NCI-H2081 treated with DMSO at 0.1 percent for 48 hours (cell line): ENCODE results near the gene COL9A1.
A peak's percentile ranks its signal among the peaks of the same experiment; 100 is the strongest.

Source experiments
- DNase-seq: peaks from one replicate; lab custom pipeline; 2025; lab: John Stamatoyannopoulos, UW

COL9A1 gene

GRCh38 chr6:70286905-70287304, 16.0 kb downstream of the COL9A1 start:
- no peak for DNase-seq

DNA sequence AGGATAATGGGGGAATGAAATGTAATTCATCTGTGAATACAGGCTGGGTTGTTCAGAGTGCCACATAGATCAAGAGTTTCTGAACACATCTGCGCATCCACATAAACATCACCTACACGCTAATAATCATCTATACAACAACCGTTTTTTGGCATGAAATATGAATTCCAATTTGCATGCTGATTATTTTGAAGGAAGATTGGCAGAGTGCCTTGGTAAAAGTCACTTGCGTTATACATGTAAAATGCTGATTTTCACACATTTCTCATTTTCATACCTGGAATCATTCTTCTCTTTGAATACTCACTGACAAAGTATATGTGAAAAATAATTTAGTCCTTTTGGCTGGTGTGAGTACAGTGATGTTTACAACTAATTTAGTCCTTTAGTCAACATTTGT, 17.7 kb downstream of the COL9A1 start:
- peak; percentile 22 for DNase-seq

DNA sequence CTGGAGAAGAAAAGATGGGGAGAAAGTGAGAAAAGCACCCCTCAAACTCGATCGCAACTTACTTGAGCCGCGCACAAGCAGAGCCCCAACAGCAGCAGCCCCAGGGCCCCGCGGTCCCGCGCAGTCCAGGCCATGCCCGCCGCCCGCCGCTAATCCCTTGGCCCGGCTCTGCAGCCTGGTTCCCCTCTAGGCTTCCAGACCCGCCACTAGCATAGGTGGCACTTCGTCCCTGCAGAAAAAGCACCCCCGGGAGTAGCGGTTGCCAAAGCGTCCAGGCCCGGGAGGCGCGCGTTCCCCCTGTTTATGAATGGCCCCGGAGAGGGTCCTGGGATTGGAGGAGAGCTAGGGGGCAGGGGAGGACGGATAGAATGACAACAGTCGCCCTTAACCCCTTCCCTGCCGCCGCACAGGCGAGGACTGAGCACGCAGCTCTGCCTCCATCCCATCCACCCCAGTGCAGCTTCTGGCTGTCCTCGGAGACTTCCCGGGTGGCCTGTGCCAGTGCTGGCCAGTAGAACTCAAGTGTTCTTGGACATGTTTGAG, 19.9 kb downstream of the COL9A1 start:
- no peak for DNase-seq

DNA sequence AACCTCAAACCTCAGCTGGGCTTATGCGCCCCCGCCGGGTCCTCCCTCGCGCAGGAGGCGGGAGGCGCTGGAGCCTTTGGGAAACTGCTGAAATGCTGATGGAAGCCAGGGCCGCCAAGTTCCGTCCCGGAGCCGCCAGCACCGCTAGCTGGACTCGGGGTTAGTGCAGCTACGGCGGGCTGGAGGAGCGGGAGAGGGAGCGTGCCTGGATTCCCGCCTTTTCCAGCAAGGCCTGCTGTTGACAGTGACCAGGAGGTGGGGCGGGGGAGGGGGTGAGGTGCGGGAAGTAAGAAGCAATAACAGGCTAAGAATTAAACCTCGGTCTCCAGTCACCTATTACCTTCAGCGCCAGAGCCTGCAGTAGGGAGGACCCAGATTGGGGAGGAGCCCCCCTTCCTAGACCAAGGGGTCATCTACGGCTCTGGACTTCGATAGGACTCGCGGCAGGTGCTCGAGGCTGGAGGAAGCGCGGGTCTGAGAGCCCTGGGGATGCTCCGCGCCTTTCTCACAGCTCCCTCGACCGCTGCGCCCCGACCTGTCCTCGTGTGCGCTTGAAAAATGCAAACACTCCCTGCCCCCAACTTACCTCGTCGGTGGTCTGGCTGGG, 20.5 kb downstream of the COL9A1 start:
- DNase-seq = no peak

GRCh38 chr6:70281923-70282311, 21.0 kb downstream of the COL9A1 start:
- no peak for DNase-seq

DNA sequence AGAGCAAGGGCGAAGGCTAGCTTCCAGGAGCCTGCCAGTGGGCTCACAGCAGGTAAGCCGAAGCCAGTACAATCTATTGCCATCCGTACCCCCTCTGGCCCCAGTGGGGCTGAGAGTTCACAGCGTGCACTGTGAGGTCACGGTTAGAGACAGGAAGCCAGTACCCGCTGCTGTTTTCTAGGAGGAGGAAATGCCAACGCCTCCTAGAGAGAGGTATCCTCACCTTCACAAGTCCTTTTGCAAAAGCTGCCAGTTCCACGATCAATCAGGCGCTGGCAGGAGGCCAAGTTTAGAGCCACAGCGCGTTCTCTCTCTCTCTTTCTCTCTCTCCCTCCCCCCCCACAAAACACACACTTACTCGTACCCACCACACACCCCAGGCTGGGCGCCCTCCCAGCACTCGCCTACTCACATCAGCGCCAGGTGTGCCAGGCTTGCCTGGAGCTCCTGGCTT, 22.5 kb downstream of the COL9A1 start:
- DNase-seq = peak; percentile 17

- no peak for DNase-seq
Observed at GRCh38 chr6:70277470-70277869, 25.4 kb downstream of the COL9A1 start.

DNA sequence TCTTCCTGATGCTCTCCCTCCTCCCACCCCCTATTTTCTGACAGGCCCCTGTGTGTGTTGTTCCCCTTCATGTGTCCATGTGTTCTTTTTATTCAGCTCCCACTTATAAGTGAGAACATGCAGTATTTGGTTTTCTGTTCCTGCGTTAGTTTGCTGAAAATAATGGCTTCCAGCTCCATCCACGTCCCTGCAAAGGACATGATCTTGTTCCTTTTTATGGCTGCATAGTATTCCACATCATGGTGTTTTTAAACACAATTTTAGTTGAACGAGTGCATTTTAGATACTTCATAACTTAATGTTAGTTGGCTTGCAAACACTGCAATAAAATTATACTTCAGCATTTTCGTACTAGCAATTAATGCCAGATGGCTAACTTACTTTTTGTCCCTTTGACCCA, 28.5 kb downstream of the COL9A1 start:
- no peak for DNase-seq

DNA sequence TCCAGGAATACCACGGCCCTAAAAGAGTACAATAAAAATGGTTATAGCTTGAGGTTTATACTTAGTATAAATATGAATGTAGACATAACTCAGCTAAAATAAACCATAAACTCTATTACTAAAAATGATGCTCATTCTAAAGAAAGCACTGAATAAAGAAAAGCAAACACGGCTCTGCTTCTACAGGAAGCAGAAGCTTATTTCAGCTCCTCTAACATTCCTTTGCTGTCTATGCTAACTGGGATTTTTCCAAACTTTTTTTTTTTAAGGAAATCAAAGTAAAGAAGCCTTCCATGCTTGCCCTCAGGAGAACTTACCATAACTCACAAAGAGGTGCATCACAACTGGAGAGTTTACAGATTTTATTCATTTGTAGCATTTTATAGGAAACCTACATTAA, 30.8 kb downstream of the COL9A1 start:
- DNase-seq = no peak

DNA sequence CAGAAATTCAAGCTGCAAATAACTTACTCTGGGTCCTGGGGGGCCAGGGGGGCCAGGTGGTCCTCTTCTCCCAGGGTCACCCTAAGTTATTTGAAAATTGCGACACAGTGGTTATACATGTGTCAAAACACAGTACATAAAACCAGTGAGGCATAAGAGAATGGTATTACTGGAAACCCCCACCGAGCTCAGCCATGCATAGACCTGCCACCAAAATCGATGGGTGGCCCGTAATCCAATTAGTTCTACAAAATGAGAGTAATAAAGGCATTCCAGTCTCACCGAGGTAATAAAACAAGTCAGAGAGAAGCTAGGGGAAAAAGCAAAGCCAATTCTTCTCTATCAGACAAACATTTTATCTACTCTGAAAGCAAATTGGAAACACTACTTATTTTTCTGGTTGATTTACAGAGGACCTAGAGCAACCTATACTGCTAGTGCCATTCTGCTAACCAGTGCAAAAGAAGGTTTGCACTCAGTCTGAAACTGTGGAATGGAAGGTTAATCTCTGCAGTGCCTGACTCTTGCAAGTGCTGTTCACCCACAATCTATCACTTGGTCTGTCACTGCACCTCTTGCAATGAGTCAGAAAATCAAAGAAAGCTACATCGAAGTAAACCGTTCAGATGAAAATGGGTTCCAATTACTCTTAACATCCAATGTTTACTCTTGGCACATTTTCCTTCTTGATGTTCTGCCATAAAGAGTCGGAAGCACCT, 32.4 kb downstream of the COL9A1 start:
- peak; percentile 1 for DNase-seq

DNA sequence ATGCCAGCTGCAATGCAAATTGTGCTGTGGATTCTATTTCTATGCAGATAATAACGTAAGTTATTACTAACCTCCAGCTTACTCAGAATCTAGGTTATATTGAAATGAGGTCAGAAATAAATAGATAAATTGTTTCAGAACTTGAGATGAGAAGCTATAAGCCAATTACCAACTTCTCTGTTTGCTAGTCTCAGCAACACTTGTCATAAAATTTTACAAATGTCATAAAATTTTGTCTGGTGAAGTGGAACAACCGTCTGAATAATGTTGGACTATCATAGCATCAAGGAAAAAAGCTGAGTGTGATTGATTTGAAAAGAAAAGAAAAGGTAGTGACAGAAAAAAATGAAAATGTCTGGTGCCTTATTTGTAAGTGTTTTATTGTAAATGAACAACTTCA, 36.7 kb downstream of the COL9A1 start:
- DNase-seq = no peak

DNA sequence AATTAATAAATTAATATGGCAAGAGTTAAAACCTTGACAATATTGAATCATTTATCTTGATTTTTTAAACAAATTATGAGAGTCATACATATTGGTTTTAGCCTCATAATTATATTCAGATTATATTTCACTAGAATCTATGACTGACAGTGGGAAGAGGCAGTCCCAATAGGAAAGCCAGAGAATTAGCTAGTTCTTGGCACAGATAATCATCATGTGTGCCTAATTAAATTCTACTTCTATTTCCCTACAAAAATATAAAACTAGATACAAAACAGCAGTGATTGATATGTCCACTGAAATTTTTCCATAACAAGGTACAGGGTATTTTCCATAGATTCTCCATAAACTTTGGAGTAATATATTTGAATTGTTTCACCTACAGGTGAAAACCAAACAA, 38.6 kb downstream of the COL9A1 start:
- DNase-seq = no peak

DNA sequence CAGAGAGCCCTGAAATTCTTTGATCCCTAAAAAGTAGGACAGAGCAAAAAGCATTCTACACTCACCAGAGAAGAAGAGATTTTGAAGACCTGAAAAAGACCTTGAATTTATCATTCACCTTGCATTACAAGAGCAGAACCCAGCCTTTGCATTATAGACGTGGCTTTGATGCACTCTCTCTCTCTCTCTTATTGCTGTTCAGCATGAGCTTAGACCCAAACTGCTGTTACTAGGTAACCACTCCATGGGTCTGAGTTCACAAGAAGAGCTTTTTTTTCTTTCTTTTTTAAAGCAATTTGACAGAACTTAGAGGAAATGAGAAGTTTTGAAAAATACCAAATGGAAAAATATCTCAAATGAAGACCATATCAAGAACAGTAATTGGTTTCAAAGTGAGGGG, 44.4 kb downstream of the COL9A1 start:
- no peak for DNase-seq

DNA sequence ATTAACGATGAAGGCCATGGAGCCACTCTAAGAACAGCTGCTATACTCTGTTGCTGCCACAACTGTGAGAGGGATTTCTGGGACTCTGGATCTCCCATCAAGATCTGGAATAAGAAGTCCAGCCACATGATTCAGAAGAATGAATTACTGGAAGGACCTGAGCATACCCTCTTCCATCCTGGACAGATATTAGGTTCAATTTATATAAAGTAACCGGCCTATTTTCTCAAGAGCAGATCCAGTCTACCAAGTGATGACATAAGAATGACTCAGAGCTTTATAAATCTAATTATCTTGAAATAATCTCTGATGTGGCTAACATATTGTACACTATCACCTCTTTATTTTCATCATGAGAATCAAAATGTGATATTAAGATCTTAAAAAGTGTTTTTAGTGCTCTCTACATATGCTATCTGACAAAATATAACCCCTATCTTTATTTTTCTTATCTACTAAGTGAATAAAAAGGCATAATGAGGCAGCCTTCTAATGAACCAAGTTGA, 45.1 kb downstream of the COL9A1 start:
- no peak for DNase-seq

DNA sequence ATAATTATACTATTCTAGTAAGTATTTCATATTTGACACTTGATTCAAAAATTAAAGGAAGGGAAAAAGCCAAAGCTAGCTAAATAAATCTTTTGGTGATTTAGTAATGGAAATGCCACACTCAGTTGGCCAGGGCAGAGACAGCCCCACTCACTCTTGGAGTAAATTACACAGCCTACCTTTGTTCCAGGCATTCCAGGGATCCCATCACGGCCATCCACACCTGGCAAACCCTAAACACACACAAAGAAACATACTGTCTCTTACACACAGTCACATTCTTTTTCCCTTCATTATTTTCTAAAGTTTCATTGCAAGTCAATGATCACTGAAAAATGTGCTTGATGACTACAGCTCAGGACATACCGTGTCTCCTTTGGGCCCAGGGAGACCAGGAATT, 48.1 kb downstream of the COL9A1 start:
- no peak for DNase-seq

- no peak for DNase-seq
Observed at GRCh38 chr6:70253923-70254322, 49.0 kb downstream of the COL9A1 start.

DNA sequence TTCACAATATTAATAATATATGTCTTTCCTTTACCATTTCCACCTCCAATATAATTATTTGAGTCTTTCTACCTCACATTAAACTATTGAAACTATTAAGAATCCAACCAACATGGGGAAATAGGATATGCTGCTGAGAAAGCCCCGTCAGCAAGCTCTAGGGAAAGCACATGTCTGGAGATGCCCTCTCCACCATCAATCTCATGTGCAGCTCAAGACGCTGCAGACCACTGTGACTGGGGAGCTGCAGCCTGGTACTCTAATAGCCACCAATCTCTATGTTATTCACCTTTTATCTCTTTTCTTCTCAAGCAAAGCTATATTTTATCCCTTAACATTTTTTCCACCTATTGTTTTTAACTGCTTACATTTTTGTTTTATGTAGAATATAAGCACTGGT, 50.3 kb downstream of the COL9A1 start:
- DNase-seq = no peak

DNA sequence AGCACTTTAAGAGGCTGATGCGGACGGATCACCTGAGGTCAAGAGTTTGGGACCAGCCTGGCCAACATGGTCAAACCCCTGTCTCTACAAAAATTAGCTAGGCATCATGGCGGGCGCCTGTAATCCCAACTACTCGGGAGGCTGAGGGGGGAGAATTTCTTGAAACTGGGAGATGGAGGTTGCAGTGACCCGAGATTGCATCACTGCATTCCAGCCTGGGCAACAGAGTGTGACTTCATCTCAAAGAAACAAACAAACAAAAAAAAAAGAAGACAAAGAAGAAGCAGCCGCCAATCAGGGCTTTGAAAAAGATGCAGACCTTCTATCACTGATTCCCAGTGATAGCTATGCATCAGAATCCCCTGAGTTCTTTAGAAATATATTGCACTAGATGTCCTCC, 56.8 kb downstream of the COL9A1 start:
- DNase-seq = no peak

GRCh38 chr6:70241991-70242420, 60.9 kb downstream of the COL9A1 start:
- DNase-seq = no peak

- no peak for DNase-seq
Observed at GRCh38 chr6:70241031-70241430, 61.9 kb downstream of the COL9A1 start.

- DNase-seq = no peak
Observed at GRCh38 chr6:70236343-70236742, 66.5 kb downstream of the COL9A1 start.

DNA sequence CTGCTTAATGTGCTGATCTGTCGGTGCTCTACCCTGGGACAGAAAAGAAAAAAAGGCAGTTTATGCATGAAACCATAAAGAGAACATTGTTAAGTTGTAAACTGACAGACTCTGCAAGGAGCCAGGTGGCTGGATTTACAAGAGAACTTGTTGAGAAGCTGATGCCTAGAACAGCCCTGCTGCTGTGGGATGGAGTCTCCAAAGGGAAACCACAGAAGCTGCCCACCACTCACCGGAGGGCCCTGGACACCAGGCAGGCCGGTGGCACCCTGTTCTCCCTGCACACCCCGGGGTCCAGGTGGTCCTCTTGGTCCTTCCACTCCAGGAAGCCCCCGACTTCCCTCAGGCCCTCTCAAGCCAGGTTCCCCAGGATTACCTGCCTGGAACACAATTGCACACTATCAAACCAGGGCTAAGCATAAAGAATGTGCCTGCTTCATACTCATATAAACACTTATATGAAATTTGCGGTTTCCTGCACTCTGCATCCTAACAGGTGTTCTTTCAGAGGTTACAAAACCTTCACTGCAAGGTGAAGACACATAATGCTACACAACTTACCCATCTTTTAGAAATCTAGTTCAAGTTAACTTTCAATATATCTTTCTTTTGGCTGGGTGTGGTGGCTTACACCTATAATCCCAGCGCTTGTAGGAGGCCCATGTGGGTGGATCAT, 68.2 kb downstream of the COL9A1 start:
- DNase-seq = no peak

DNA sequence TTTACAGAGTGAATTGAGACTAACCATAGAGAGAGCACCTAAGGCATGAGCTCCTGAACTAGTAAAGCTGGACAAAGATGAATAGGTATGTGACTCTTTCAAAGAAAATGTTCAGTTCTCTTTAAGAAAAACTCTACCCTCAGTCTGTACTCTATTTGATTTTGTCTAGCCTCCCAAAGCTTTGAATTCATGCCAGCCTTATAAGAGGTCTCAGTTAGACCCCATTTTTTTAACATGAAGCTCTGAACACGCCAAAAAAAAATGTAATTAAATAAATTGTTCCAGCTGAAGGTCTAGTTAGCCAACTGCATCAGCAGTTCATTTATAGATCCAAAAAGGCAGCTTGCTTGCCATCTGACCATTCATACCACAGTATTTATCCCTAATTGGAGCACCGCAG, 71.6 kb downstream of the COL9A1 start:
- DNase-seq = no peak
